ENCODE measurements around the gene NCR3LG1. TPM values are rescaled to one million over a fixed set of nuclear protein-coding genes. Genes with fewer than 3 reads are reported as not detected.

Gene NCR3LG1
- total RNA-seq, 1 donor from 2014 or later = 1.1 TPM

GRCh38 chr11:17379383-17380180 is 28.0 kb downstream of the NCR3LG1 start:
- ChIA-PET POLR2A (no interaction called here), CTCF (interaction anchor here (0.9 to 1.2 kb wide), 3 partner anchors 13 to 149 kb away, joined by 3 read pairs; no protein-coding TSS in a partner anchor)
- intact Hi-C loops (cut with micrococcal nuclease) = loop anchor here (10.0 kb wide), 3 partner anchors 175 to 595 kb away; partner anchors contain the start of genes PIK3C2A and RPS13
- Mint-ChIP-seq H3K36me3 (ENCODE audit: low read depth) (no peaks in the 10 kb centered on the region), H3K27me3 (no peaks in the 10 kb centered on the region), H3K27ac (no peak overlapping the region), H3K4me1 (no peaks in the 10 kb centered on the region), H3K4me3 (no peak overlapping the region), H3K9me3 (no peaks in the 10 kb centered on the region)
- TF ChIP-seq CTCF (IDR thresholded peaks at IDR 0.05) = no peak
- DNase-seq (no peak), ATAC-seq (ENCODE audit: low read depth) (no peak)

DNA sequence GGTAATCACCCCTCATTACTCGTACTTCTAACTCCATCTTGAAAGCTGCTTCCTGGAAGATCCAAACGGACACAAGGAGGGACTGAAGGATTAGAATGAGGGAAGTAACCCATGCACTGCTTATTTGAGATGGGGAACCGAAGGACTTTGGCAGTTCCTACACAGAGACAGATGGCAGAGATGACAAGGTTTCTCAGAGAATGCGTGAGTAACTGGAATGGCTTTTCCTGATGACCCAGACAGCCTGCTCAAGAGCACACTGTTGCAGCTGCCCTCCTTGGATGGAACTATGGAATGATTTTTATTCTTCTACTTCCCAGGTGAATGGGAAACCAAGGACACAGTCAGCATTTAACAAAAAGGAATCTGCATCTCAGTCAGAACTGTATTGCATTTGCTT is 29.6 kb downstream of the NCR3LG1 start:
- intact Hi-C loops (cut with micrococcal nuclease) = loop anchor here (10.0 kb wide), 3 partner anchors 176 to 596 kb away; partner anchors contain the start of genes PIK3C2A and RPS13
- Mint-ChIP-seq H3K36me3 (ENCODE audit: low read depth) (no peaks in the 10 kb centered on the region), H3K27ac (no peak overlapping the region), H3K9me3 (no peaks in the 10 kb centered on the region), H3K4me1 (no peaks in the 10 kb centered on the region), H3K4me3 (no peak overlapping the region), H3K27me3 (no peaks in the 10 kb centered on the region)
- ATAC-seq (ENCODE audit: low read depth) (no peak), DNase-seq (no peak)
- POLR2A ChIA-PET = no interaction called here
- CTCF ChIA-PET = interaction anchor here (0.8 kb wide), 1 partner anchor 152 kb away, joined by 3 read pairs; no protein-coding TSS in a partner anchor
- no peak for TF ChIP-seq CTCF (IDR thresholded peaks at IDR 0.05)

GRCh38 chr11:17382046-17382728 is 30.6 kb downstream of the NCR3LG1 start:
- ChIA-PET CTCF (interaction anchor here (0.7 kb wide), 1 partner anchor 123 kb away, joined by 3 read pairs; no protein-coding TSS in a partner anchor), POLR2A (no interaction called here)
- H3K4me1 Mint-ChIP-seq = no peaks in the 10 kb centered on the region
- intact Hi-C loops (cut with micrococcal nuclease) = loop anchor here (10.0 kb wide), 3 partner anchors 177 to 597 kb away; partner anchors contain the start of genes PIK3C2A and RPS13
- DNase-seq (no peak), ATAC-seq (ENCODE audit: low read depth) (no peak)
- no peaks in the 10 kb centered on the region for H3K27me3 Mint-ChIP-seq
- H3K9me3 Mint-ChIP-seq = no peaks in the 10 kb centered on the region
- no peaks in the 10 kb centered on the region for H3K36me3 Mint-ChIP-seq (ENCODE audit: low read depth)
- no peak overlapping the region for H3K27ac Mint-ChIP-seq
- H3K4me3 Mint-ChIP-seq = no peak overlapping the region
- no peak for TF ChIP-seq CTCF (IDR thresholded peaks at IDR 0.05)

DNA sequence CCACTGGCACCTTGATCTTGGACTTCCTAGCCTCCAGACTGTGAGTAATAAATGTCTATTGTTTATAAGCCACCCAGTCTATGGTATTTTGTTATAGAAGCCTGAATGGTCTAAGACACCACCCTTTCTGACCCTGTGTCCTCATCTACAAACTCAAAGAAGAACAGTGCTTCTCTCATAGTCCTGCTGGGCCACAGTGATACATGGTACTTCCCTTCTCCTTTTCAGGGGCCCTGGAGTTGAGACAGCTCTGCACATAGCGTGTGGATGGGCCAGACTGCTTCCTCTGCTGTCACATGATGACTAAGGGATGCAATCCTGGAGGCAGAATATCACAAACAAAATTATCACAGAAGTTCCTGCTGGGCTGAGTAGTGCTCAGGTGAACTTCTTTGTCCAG is 31.9 kb downstream of the NCR3LG1 start:
- TF ChIP-seq CTCF (IDR thresholded peaks at IDR 0.05) = no peak
- ChIA-PET POLR2A (no interaction called here), CTCF (interaction anchor here (0.9 to 2.9 kb wide), 8 partner anchors 8 to 154 kb away, joined by 4 to 34 read pairs (median 8); no protein-coding TSS in a partner anchor)
- Mint-ChIP-seq H3K27ac (no peak overlapping the region), H3K4me1 (peaks cover under 1% of the 10 kb centered on the region), H3K36me3 (ENCODE audit: low read depth) (no peaks in the 10 kb centered on the region), H3K27me3 (no peaks in the 10 kb centered on the region), H3K9me3 (no peaks in the 10 kb centered on the region), H3K4me3 (no peak overlapping the region)
- intact Hi-C loops (cut with micrococcal nuclease) = loop anchor here (10.0 kb wide), 3 partner anchors 179 to 599 kb away; partner anchors contain the start of genes PIK3C2A and RPS13
- DNase-seq = no peak
- ATAC-seq (ENCODE audit: low read depth) = no peak

Measured in activated B cell treated with CpG ODN at 0.5 μM for 24 hours (primary cell).